Inferior parietal cortex (tissue), 1 donor: ENCODE results near the gene DCST2.
A peak's percentile ranks its signal among the peaks of the same experiment; 100 is the strongest.
"Not testable (repeated sequence)": the region's sequence is repeated elsewhere in the genome, so short reads cannot be mapped to it uniquely, and the experiment has no call there.

ENCODE experiments used
- DNase-seq: peaks from one replicate; pipeline ENCODE4 v3.0.0-alpha.2; 2016; ENCODE audit errors: extremely low spot score

Gene DCST2

GRCh38 chr1:154998818-154999570, 34.6 kb downstream of the DCST2 start:
- no peak for DNase-seq

GRCh38 chr1:154998201-154998780, 35.3 kb downstream of the DCST2 start:
- no peak for DNase-seq

- DNase-seq: no peak
These were observed 36.4 kb downstream of the DCST2 start for GRCh38 chr1:154996966-154997701.

- not testable (repeated sequence) for DNase-seq
These were observed 38.1 kb downstream of the DCST2 start for GRCh38 chr1:154995301-154995983.

DNA sequence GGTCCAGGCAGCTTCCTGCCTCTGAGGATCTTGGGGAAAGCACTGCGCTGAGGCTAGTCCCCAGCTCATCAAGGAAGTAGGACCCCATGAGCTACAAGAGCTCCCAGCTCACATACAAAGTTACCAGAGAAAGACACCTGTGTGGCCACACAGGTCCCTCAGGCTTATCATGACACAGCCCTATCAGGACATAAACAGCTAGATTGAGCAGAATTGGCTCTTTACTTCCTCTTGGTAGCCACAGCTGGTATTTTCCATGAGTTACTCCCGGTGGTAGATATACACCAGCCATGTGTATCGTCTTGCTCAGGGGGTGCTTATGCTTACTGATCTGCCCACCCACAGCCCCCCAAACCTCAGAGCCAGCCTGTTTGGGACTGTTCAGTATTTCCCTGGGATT, 39.0 kb downstream of the DCST2 start:
- no peak for DNase-seq

- no peak for DNase-seq
These were observed 39.4 kb downstream of the DCST2 start for GRCh38 chr1:154994269-154994587.

DNA sequence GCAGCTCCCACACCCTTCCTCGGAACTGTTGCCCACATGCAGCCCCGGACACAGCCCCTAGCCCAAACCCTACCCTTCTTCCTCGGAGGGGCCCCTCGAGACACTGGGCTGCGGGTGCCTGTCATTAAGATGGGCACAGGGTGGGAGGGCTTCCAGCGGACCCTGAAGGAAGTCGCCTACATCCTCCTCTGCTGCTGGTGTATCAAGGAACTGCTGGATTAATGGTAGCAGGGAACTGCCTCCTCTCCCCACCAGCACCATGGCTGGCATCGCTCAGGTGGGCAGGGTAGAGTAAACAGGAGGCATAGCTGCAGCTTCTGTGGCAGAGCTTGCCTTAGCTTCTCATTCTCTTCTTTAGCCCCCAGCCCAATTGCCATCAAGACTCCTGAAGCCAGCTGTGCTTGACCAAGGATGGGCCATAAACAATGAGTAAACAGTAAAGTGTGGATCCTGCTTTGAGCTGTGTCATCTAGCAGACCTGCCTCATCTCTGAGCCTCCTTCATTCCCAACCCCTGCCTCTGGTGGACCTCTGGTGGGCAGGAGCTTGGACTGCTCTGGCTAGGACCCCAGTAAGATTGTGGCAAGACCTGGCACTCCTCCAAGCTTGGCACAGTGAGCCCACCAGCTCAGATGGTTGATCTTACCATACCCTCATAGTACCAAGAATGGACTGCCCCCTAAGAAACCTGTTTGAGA, 39.9 kb downstream of the DCST2 start, which contains the start of gene LENEP:
LENEP (plus strand) TSS at position 15 of the 697 bp plus-strand sequence; CDS start at position 37, 22 bp downstream.
- no peak for DNase-seq

GRCh38 chr1:154992721-154993571, 40.6 kb downstream of the DCST2 start:
- no peak for DNase-seq

DNA sequence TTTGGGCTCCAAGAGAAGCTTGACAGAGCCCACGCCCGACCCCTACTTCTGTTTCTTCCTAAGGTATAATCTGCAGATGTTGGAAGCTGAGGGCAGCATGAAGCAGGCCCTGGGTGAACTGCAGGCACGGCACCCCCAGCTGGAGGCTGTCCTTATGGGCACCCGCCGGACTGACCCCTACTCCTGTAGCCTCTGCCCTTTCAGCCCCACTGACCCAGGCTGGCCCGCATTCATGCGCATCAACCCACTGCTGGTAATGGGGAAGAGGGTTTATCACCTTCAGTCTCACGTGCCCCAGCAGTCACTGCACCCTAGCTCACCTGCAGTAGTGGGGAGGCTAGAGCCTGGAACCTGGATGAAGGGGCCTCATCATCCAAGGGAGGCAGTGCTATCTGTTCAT, 43.3 kb downstream of the DCST2 start:
- no peak for DNase-seq

GRCh38 chr1:154989195-154989860, 44.3 kb downstream of the DCST2 start:
- DNase-seq: no peak

DNA sequence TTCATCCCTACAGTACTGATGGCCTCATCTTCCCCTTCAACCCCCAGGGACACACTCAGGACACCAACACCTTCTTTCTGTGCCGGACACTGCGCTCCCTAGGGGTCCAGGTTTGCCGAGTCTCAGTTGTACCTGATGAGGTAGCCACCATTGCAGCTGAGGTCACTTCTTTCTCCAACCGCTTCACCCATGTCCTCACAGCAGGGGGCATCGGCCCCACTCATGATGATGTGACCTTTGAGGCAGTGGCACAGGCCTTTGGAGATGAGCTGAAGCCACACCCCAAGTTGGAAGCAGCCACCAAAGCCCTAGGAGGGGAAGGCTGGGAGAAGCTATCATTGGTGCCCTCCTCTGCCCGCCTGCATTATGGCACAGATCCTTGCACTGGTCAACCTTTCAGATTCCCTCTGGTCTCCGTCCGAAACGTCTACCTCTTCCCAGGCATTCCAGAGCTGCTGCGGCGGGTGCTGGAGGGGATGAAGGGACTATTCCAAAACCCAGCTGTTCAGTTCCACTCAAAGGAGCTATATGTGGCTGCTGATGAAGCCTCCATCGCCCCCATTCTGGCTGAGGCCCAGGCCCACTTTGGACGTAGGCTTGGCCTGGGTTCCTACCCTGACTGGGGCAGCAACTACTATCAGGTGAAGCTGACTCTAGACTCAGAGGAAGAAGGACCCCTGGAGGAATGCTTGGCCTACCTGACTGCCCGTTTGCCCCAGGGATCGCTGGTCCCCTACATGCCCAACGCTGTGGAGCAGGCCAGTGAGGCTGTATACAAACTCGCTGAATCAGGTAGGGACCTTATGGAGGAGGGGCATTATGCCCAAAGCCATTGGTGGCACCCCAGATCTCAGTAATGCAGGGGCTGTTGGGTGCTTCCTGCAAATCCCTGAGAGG, 45.3 kb downstream of the DCST2 start:
- DNase-seq: no peak

DNA sequence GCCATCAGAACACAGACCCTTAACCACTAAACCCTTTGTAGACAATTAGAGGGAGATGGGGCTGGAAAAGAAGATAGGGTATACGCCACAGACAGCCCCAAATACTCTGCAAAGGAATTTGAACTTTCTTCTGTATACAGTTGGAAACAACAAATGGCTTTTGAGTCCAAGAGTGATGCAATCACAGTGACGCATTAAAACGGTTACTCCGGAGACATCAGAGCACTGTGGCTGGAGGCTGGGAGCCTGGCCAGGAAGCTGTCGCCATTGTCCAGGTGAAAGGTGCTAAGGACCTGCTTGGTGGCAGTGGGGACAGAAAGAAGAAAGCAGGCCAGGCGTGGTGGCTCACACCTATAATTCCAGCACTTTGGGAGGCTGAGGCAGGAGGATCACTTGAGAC, 46.3 kb downstream of the DCST2 start:
- DNase-seq: no peak

GRCh38 chr1:154986736-154987135, 46.8 kb downstream of the DCST2 start:
- not testable (repeated sequence) for DNase-seq

- no peak for DNase-seq
These were observed 49.7 kb downstream of the DCST2 start for GRCh38 chr1:154983776-154984466.

DNA sequence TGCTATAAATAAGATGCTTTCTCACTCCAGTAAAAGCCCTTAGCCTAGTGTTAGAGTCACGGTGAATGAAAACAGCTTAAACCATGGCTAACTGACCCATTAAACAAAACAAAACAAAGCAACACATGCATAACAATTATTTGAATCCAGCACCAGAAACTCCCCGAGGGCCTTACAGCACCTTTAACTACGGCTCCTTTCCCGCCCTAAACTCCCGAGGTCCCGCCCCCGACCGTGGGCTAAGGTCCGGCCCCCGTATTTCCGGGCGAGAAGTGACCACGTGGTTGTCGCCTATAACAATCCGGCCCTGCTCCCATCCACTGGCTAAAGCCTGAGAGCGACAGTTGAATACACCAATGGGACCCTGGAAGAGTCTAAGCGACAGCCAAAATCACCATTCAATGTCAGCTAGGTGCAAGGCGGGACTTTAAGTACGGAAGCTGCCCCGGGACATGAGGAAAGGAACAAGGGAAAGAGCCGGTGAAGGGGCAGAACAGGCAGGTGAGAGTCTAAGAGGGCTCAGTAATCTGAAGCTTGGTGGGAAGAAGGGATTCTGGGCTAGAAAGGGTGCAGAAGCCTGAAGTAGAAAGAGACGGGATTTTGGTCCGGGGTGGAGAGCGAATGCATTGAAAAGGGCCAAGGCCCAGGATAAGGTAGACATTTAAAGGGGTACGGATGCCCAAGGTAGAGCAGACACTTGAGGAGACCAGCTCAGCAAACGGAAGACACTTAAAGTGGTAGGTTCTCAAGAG, 50.5 kb downstream of the DCST2 start, which contains the start of gene FLAD1:
FLAD1 (plus strand) TSS at position 448 of the 752 bp plus-strand sequence. CDS start 351 bp downstream, outside the sequence.
- DNase-seq: peak; percentile 100

DNA sequence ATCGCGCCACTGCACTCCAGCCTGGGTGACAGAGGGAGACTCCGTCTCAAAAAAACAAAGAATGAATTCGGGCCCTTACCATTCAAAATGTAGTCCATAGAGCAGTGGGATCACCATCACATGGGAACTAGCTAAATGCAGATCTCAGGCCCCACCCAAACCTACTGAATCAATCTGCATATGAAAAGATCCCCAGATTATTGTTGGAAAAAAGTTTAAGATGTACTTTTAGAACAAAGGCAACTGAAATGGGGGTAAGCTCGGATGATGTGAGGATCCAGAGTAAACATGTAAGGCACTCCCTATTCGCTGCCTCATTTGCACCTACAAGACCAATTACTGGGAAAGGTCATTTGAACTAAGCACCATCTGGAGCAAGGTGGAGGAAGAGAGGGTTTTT, 51.2 kb downstream of the DCST2 start:
- DNase-seq: no peak

- DNase-seq: no peak
These were observed 55.2 kb downstream of the DCST2 start for GRCh38 chr1:154978360-154978759.

DNA sequence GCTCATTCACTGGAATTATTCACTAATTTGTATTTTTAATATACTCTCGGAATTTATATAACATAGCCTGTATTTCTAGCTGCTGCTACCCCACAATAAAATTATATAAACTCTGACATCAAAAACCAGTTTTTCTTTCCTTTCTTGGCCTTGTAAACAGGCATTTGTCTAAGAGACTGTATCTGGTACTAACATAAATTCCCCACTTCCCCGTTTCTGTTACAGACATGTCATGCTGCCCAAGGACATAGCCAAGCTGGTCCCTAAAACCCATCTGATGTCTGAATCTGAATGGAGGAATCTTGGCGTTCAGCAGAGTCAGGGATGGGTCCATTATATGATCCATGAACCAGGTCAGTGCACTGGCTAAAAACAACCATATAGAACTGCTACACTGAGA, 55.8 kb downstream of the DCST2 start:
- DNase-seq: not testable (repeated sequence)
